ENCODE data around the gene KHDRBS2.

Gene KHDRBS2

GRCh38 chr6:62146954-62147853 lies 138.8 kb downstream of the KHDRBS2 start:
- DNase-seq (ENCODE audit: insufficient read length, low spot score) (no peak), FAIRE-seq (no peak)
- no peak for TF ChIP-seq POLR2A (IDR thresholded peaks at IDR 0.05; ENCODE audit: low read depth, low read length)

- no peak for FAIRE-seq
- TF ChIP-seq POLR2A (IDR thresholded peaks at IDR 0.05; ENCODE audit: low read depth, low read length), result no peak
- DNase-seq (ENCODE audit: insufficient read length, low spot score), result no peak
Measured at GRCh38 chr6:62129127-62129526, 156.9 kb downstream of the KHDRBS2 start.

GRCh38 chr6:62119401-62119800 lies 166.6 kb downstream of the KHDRBS2 start:
- DNase-seq (ENCODE audit: insufficient read length, low spot score), result no peak
- TF ChIP-seq POLR2A (IDR thresholded peaks at IDR 0.05; ENCODE audit: low read depth, low read length), result no peak
- FAIRE-seq, result no peak

- no peak for TF ChIP-seq POLR2A (IDR thresholded peaks at IDR 0.05; ENCODE audit: low read depth, low read length)
- DNase-seq (ENCODE audit: insufficient read length, low spot score) (no peak), FAIRE-seq (no peak)
Measured at GRCh38 chr6:62103186-62103859, 182.7 kb downstream of the KHDRBS2 start.

- no peak for FAIRE-seq
- TF ChIP-seq POLR2A (IDR thresholded peaks at IDR 0.05; ENCODE audit: low read depth, low read length), result no peak
- DNase-seq (ENCODE audit: insufficient read length, low spot score), result no peak
Measured at GRCh38 chr6:62102387-62102786, 183.6 kb downstream of the KHDRBS2 start.

- FAIRE-seq, result no peak
- no peak for TF ChIP-seq POLR2A (IDR thresholded peaks at IDR 0.05; ENCODE audit: low read depth, low read length)
- DNase-seq (ENCODE audit: insufficient read length, low spot score), result no peak
Measured at GRCh38 chr6:62090442-62091229, 195.4 kb downstream of the KHDRBS2 start.

- DNase-seq (ENCODE audit: insufficient read length, low spot score) (no peak), FAIRE-seq (no peak)
- no peak for TF ChIP-seq POLR2A (IDR thresholded peaks at IDR 0.05; ENCODE audit: low read depth, low read length)
Measured at GRCh38 chr6:62089781-62090180, 196.2 kb downstream of the KHDRBS2 start.

- FAIRE-seq, result no peak
- DNase-seq (ENCODE audit: insufficient read length, low spot score), result no peak
- no peak for TF ChIP-seq POLR2A (IDR thresholded peaks at IDR 0.05; ENCODE audit: low read depth, low read length)
Measured at GRCh38 chr6:62086047-62086446, 200.0 kb downstream of the KHDRBS2 start.

- TF ChIP-seq POLR2A (IDR thresholded peaks at IDR 0.05; ENCODE audit: low read depth, low read length), result no peak
- FAIRE-seq, result no peak
- DNase-seq (ENCODE audit: insufficient read length, low spot score), result no peak
Measured at GRCh38 chr6:62075869-62076268, 210.2 kb downstream of the KHDRBS2 start.

GRCh38 chr6:62059901-62060300 lies 226.1 kb downstream of the KHDRBS2 start:
- FAIRE-seq (no peak), DNase-seq (ENCODE audit: insufficient read length, low spot score) (no peak)
- no peak for TF ChIP-seq POLR2A (IDR thresholded peaks at IDR 0.05; ENCODE audit: low read depth, low read length)

- FAIRE-seq, result no peak
- TF ChIP-seq POLR2A (IDR thresholded peaks at IDR 0.05; ENCODE audit: low read depth, low read length), result no peak
- DNase-seq (ENCODE audit: insufficient read length, low spot score), result no peak
Measured at GRCh38 chr6:62057300-62057699, 228.7 kb downstream of the KHDRBS2 start.

- no peak for DNase-seq (ENCODE audit: insufficient read length, low spot score)
- no peak for FAIRE-seq
- no peak for TF ChIP-seq POLR2A (IDR thresholded peaks at IDR 0.05; ENCODE audit: low read depth, low read length)
Measured at GRCh38 chr6:62045502-62045901, 240.5 kb downstream of the KHDRBS2 start.

- no peak for TF ChIP-seq POLR2A (IDR thresholded peaks at IDR 0.05; ENCODE audit: low read depth, low read length)
- DNase-seq (ENCODE audit: insufficient read length, low spot score) (no peak), FAIRE-seq (no peak)
Measured at GRCh38 chr6:62043084-62043483, 242.9 kb downstream of the KHDRBS2 start.

- TF ChIP-seq POLR2A (IDR thresholded peaks at IDR 0.05; ENCODE audit: low read depth, low read length), result no peak
- no peak for DNase-seq (ENCODE audit: insufficient read length, low spot score)
- no peak for FAIRE-seq
Measured at GRCh38 chr6:62042429-62042828, 243.6 kb downstream of the KHDRBS2 start.

Measured in H54 (cell line).